GM12892 (cell line): ENCODE data around the gene SUCNR1.
A peak's percentile ranks its signal among the peaks of the same experiment; 100 is the strongest.

Experiments used
- DNase-seq: peaks from one replicate; pipeline ENCODE4 v3.0.0; 2011; ENCODE audit not compliant: insufficient read length
- FAIRE-seq: peaks from 2 replicates; lab custom pipeline; 2011; peaks lifted over from hg19 to GRCh38; lab: Jason Lieb, UNC
- POLR2A ChIP-seq: IDR thresholded peaks from 2 replicates; pipeline ENCODE4 v1.6.1; 2011; ENCODE audit warnings: low read depth, low read length, control low read depth
- POLR2AphosphoS5 ChIP-seq: IDR thresholded peaks from 2 replicates; pipeline ENCODE4 v1.6.1; 2011; ENCODE audit warnings: low read depth, low read length, control low read depth
- TAF1 ChIP-seq: IDR thresholded peaks from 2 replicates; pipeline ENCODE4 v1.6.1; 2011; ENCODE audit warnings: low read depth, mild to moderate bottlenecking, control low read depth, low read length, borderline replicate concordance

SUCNR1 gene

GRCh38 chr3:151931171-151931570, 57.7 kb downstream of the SUCNR1 start:
- DNase-seq (no peak), FAIRE-seq (peak; percentile 33)
- no peak for TF ChIP-seq TAF1
- no peak for TF ChIP-seq POLR2AphosphoS5
- TF ChIP-seq POLR2A, result no peak

- FAIRE-seq, result no peak
- DNase-seq, result no peak
- TF ChIP-seq POLR2AphosphoS5 (no peak), TAF1 (no peak), POLR2A (no peak)
Measured at GRCh38 chr3:151933234-151933853, 59.9 kb downstream of the SUCNR1 start.
